HG03575 (cell line): ENCODE results near the gene TRIM32.

Experiments used
- ATAC-seq: cut with Tn5 transposase; IDR thresholded peaks from one replicate; pipeline ENCODE4 v1.9.1; 2021; ENCODE audit not compliant: unreplicated experiment, insufficient number of reproducible peaks, low FRiP score; ENCODE audit errors: extremely low read depth

The TRIM32 gene, protein sequence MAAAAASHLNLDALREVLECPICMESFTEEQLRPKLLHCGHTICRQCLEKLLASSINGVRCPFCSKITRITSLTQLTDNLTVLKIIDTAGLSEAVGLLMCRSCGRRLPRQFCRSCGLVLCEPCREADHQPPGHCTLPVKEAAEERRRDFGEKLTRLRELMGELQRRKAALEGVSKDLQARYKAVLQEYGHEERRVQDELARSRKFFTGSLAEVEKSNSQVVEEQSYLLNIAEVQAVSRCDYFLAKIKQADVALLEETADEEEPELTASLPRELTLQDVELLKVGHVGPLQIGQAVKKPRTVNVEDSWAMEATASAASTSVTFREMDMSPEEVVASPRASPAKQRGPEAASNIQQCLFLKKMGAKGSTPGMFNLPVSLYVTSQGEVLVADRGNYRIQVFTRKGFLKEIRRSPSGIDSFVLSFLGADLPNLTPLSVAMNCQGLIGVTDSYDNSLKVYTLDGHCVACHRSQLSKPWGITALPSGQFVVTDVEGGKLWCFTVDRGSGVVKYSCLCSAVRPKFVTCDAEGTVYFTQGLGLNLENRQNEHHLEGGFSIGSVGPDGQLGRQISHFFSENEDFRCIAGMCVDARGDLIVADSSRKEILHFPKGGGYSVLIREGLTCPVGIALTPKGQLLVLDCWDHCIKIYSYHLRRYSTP

DNA sequence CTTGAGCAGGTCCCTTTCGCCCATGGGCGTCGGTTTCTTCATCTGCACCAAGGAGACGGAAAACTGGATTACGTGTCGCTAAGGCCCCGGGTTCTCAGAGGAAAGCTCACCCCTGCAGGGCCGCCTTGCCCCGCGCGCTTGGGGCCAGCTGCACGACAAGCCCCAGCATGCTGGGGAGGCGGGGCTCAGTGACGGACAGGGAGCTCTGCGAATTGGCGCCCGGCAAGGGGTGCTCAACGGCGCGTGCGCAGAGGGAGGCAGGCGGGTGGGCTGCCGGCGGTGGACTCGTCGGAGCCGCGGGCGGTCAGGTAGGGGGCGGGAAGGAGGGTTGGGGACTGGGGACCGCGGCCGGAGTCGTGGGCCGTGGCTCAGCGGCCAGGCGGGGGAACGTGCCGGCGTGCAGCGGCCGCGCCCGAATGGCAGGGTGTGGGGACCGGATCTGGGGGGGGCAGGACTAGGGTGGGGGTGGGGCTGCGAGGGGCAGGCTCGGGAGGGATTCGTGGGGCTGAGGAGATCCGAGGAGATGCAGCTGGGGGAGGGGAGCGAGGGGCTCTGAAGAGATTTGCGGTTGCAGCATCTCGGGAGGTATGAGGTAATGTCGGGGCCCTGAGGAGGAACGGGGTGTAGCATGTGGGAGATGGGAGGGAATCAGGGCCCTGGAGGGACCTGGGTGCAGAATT lies at the start of gene TRIM32:
Gene TRIM32, plus strand, starts transcription at position 232 of the 680 bp plus-strand sequence. CDS start 10,438 bp downstream, outside the sequence.
- peak; percentile 92 for ATAC-seq

DNA sequence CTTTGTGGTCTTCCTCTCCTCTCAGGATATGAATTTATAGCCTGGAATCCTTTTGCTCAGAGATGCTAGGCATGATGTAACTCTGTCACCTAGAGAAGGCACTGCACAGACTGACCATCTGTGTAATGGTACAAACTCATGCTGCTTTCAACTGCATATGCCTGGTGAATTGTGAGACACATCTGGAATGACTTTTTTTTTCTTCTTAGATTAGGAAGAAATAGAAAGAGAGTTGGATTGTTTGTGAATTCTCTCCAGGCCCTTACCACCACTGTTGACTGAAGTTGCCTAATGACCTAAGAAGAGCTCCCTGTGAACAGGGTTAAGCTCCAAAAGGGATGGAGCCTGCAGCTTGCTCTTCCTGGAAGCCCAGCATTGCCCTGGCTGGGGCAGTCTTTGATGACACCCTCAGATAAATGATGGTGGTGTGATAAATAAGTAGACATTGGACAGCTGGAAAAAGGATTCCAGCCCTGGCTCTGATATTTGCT lies 47.8 kb upstream of the TRIM32 start:
- ATAC-seq = no peak

DNA sequence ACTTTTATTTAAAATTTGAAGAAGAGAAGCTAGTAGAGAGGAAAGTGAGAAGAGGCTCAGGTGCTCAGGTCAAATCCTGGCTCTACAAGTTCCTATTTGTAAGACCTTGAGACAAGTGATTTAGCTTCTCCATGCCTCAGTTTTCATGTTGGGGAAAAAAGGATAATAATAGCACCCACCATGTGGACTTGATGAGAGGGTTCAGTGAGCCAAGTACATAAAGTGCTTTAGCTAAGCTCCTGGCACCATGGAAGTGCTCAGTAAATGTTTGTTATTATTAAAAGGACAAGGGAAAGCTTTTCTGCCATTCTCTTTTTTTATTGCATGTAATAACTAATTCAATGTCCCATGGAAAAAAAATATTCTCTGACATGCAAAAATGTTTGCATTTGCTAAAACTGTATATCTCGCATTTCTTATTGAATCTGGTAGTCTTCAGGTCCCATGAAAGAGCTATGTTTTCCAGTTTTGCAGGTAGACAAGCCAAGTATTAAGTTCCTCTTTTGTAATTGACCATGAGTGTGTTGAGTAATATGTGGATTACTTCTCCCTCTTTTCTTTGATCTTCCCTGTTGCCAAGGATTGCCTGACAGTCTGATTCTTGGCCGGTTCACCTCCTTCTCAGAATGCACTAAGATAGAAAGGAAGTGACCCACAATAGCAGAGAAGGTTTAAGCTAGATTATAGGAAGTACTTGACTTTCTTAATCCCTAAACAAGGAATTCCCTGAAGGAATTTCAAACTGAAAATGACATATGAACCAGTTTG lies 45.6 kb upstream of the TRIM32 start:
- ATAC-seq = no peak

DNA sequence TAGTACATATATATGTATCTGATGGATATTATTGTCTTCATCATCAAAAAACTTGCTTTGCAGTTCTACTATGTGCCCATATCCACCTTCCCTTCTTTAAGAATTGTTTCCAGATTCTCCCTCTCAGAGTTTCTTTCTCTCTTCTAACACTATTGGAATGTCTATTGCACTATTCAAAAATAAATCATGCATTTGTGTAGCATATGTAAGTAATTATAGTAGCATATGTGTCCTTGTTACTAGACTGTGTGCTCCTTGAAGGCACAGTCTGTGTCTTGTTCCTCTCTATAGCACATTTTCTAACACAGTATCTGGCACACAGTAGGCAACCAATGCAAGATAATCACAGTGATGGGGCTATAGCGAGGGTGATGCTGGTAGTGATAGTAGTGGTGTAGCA lies 43.4 kb upstream of the TRIM32 start:
- no peak for ATAC-seq

DNA sequence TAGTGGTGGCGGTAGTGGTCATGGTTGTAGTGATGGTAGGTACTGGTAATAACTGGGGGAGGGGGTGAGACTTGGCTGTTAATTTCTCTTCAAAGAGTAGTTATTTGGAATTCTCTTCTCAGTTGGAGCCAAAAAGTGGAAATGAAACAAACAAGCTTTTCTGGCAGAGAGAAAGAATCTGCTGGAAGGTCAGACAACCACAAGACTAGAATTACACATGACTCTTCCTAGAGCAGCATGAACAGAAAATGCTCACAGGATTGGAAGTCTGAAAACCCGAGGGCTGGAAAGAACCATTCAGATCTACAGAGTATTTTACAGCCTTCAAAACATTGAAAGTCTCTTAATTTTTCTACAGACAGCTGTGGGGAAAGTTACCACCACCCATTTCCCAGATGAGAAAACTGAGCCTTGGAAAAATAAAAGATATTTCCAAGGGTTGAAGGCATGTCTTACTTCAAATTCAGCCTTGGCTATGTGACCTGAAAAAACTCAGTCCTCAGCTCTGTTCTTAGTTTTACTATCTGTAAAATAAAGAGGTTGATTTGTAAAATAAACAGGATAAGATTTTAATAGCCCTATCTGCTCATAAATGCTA lies 42.9 kb upstream of the TRIM32 start:
- ATAC-seq = no peak

DNA sequence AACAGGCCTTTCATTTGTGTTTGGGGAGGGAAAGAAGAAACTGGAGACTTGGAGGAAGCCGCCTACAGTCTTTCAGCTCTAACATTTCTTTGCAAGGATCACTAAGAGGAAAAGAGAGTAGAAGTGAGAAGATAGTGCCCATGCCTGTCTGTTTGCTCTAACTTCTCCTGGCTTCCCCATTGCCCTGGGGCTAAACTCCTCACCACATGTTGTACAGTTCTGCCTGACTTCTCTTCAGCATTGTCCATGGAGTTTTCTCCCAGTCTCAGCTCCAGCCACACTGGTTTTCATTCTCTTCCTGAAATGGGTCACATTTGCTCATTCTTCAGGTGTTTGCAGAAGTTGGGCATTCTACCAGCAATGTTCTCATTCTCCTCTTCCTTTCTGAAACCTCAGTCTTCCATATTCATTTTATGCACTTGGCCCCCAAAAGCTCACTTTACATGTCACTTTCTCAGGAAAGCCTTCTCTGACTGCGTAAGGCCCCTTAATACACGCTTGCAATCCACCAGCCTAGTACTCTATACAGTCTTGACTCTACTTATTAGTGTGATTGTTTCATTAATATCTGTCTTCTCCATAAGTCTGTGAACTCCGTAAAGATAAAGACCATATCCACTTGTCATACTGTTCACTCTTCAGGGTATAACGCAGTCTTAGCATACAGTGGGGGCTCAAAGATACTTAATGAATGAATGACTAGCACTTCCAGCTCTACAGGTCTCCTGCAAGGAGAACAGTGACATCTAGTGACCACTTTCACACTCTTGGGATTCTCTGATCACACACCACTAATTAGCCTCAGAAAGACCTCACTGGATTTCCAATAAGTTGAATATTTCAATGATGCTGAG lies 40.2 kb upstream of the TRIM32 start:
- no peak for ATAC-seq

DNA sequence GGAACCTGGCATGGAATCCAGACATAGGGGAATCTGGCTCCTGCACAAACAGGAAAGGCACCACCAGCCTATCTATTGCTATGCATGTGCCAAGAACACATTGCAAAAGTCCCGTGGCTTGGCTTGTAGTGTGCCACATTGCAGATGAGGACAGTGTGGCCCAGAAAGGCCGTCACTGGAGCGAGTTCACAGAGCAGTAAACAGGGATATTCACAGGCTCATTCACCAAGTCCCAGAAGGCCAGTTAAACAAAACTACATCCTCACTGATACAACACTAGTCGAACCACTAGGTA lies 39.6 kb upstream of the TRIM32 start:
- ATAC-seq = no peak

DNA sequence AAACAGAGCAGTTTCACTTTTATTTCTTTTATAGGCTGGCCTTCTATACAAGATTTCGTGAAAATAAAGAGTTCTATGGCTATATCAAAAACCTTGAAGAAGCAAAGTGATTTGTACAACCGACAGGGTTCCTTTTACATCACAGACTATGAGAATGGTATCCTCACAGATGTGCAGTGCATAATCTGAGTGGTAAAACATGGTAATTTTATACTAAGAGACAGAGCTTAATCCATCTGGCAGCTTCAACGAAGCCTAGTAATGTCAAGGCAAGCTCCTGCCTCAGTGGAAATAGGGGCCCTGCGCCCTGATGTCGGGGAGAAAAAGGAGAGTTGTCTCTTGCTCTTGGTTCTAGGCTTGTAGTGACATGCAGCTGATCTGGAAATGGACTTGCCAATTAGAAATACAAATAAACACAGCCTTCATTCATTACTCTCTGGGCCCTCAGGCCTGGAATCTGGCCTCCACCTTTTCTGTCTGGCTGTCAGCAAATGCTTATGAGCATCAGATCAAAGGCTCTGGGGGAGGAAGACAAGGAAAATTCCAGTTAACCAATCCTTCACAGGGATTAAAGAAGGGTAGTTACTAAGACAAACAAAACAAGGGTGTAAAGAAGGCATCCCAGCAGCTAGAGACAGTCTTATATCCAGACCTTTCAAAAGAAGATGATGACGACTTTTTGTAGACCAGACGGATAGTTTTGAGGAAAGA lies 33.6 kb upstream of the TRIM32 start:
- no peak for ATAC-seq

DNA sequence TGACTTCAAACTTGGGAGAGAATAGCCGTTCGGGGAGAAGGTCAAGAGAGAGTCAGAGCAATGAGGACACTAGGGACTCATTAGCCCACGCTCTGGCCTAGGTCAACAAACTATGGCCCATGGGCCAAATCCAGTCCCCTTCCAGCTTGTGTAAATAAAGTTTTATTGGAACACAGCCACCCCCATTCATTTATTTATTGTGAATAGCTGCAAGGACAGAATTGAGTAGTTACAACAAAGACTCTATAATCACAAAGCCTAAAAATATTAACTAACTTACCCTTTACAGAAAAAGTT lies 33.1 kb upstream of the TRIM32 start:
- no peak for ATAC-seq

DNA sequence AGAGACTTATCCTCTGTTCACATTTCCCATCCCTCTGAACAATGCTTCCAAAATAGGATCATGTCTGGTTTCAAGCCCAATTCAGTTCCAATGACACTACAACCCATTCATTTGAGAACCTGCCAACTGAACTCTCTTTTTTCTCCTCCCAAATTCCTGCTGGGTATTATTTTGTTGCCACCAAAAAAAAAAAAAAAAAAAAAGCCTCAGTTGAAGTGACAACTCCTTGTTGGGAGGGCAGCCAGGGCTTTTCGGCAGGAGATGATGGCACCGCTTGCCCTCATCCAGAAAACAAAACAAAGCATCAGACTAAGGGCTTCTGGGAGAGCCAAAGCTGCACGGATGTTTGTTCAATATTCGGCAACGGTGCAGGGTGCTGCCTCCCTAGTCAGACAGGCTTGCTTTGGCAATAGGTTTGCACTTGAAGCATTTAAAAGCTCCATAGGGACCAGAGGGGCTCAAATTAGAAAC lies 30.6 kb upstream of the TRIM32 start:
- ATAC-seq = no peak

DNA sequence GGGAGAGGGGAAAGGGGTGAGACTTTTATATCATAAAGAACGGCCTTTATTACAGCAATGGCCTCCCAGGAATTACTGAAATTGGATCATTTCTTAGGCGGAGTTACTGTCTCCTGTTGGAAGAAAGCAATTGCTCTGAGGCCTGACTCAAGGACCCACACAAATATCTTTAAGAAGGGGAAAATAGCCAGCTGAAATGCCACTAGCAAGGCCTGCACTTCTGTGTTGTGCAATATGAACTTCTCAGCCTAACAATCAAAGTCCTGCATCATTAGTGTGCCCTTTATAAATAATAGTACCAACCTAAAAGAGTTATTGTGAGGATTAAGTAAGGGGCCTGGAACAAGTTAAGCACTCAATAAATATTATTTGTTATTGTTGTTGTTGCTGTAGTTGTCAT lies 30.1 kb upstream of the TRIM32 start:
- no peak for ATAC-seq

DNA sequence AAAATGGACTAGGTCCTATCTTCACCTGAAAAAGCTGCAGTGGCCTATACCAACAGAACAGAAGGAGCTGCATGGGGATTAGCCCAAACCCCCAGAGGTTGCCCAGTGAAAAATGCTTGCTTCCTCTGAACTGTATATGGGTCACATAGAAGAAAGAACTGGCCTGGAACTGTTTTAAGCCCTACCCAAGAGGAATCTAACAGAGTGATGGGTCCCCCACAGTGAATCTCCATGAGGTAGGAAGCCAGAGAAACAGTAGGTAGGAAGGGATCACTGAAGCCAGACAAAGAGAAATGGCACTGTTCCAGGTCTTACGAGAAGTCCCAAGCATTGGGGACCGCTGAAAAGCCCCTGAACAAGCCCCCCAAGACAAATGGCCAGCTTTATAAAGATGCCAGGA lies 28.8 kb upstream of the TRIM32 start:
- no peak for ATAC-seq

DNA sequence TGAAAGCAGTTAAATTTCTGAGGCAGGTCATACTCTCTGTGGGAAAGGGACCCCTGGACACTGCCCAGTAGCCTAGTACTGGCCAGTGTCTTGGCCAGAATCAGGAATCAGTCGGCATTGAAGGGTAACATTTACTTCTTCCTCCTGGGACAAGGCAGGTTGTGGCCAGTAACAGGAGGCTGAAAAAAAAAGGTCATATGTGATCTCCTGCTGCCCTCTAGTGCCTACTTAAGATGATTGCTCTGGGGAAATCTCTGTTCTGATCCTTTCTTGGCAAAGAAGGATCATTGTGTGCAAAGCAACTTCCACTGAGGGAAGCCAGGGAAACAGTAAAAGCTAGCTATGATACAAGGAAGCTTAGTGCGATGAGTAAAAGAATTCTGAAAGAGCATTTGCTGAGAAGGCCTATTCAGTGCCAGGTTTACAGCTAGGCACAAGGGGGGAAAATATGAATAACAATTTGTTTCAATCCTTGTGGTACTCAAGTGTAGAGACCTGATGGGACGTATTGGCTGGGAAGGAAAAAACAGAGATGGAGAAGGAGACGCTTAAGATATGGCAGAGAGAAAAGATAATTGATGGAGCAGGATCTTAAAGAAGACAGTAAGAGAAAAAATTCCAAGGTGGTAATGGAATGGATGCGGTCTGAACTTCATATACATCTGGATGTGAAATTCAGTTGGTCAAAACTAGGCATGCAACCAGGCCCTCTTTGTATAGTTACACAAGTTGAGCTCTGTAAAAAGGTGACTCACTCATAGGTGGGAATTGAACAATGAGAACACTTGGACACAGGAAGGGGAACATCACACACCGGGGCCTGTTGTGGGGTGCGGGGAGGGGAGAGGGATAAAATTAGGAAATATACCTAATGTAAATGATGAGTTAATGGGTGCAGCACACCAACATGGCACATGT lies 25.8 kb upstream of the TRIM32 start:
- peak; percentile 68 for ATAC-seq

DNA sequence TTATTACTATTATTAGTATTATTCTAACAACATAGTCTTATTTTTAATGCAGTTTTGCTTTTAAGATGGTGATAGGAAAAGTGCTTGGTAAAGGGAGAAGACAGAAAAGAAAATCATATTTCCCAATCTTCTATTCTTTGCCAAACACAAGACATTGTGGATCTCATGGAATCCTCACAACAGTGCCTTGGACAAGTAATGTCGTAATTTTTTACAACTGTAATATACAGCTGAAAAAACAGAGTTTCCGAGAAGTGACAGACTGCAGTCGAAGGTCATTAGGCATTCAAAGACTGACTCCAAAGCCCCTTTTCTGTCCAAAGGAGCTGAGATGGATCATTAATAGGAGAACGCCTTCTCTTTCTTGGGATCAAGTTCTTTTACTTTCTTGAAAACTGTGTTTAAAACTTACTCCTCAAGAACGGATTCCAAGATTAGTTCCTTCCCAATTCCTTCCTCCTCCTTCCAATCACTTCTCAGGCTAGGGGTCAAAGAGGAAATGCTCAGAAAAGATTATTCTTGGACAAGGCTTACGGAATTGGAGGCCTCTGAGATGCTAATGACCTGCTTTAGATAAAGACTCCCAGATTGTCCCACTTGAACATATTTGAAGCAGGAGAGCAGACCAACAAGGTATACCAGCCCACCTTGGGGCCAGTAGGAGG lies 24.3 kb upstream of the TRIM32 start:
- ATAC-seq = no peak

DNA sequence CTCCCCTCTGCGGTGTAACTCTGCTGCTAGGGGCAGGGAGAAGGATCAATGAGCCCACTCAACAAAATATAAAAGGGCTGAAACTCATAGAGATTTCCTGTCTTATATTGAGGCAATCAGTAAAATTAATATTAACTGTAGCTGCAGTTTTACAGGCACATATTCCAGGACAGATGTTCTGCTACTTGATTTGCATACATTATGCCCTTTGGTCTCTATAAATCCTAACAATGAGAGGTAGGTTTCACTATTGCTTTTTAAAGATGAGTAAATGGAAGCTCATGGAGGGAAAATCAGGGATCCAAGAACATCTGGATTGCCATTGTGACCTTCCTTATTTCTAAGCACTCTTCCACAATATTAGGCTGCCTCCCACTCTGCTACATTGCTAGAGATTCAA lies 23.5 kb upstream of the TRIM32 start:
- no peak for ATAC-seq

DNA sequence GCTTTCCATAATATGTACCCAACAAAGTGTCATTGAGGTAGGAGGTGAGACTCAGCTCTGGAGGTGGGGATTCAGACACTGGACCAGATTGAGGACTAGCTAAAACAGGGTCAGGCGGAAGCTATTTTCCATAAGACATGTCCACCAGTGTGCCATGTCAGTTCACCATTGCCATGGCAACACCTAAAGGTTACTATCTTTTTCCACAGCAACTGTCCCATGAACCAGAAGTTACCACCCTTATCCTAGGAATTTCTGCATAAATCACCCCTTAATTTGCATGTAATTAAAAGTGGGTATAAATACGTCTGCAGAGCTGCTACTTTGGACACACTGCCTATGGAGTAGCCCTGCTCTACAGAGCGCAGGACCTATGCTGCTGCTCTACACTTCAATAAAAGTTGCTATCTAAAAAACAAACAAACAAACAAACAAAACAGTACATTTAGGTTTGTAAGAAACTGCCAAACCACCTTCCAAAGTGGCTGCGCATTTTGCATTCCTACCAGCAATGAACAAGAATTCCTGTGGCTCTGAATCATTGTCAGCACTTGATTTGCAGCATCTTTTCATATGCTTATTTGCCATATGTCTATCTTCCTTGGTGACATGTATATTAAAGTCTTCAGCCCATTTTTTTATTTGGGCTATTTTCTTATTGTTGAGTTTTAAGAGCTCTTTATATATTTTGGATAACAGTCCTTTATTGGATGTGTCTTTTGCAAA lies 18.0 kb upstream of the TRIM32 start:
- ATAC-seq = no peak
